Measurements from ENCODE around the gene JDP2.

The JDP2 gene

DNA sequence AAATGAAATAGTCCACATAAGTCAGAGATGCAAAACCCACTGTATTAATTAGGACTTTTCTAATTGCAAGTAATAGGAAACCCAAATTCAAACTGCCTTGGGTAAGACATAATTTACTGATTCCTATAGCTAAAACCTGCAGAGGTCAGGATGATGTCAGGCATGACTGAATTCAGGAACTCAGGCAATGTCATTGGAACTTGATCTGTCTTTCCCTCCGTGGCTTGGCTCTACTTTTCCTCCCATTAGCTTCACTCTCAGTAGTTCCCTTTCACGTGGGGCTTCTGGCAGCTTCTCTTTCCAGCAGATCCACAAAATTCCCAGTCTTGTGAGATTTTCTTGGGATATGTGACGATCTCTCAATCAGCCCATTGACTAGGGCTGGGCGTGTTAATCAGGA is 2.4 kb upstream of the JDP2 start:
- DNase-seq (ENCODE audit: low spot score) = no peak
- TF ChIP-seq, protein P1, sequence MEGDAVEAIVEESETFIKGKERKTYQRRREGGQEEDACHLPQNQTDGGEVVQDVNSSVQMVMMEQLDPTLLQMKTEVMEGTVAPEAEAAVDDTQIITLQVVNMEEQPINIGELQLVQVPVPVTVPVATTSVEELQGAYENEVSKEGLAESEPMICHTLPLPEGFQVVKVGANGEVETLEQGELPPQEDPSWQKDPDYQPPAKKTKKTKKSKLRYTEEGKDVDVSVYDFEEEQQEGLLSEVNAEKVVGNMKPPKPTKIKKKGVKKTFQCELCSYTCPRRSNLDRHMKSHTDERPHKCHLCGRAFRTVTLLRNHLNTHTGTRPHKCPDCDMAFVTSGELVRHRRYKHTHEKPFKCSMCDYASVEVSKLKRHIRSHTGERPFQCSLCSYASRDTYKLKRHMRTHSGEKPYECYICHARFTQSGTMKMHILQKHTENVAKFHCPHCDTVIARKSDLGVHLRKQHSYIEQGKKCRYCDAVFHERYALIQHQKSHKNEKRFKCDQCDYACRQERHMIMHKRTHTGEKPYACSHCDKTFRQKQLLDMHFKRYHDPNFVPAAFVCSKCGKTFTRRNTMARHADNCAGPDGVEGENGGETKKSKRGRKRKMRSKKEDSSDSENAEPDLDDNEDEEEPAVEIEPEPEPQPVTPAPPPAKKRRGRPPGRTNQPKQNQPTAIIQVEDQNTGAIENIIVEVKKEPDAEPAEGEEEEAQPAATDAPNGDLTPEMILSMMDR (IDR thresholded peaks at IDR 0.05; ENCODE audit: extremely low read depth, missing control alignments) = no peak

DNA sequence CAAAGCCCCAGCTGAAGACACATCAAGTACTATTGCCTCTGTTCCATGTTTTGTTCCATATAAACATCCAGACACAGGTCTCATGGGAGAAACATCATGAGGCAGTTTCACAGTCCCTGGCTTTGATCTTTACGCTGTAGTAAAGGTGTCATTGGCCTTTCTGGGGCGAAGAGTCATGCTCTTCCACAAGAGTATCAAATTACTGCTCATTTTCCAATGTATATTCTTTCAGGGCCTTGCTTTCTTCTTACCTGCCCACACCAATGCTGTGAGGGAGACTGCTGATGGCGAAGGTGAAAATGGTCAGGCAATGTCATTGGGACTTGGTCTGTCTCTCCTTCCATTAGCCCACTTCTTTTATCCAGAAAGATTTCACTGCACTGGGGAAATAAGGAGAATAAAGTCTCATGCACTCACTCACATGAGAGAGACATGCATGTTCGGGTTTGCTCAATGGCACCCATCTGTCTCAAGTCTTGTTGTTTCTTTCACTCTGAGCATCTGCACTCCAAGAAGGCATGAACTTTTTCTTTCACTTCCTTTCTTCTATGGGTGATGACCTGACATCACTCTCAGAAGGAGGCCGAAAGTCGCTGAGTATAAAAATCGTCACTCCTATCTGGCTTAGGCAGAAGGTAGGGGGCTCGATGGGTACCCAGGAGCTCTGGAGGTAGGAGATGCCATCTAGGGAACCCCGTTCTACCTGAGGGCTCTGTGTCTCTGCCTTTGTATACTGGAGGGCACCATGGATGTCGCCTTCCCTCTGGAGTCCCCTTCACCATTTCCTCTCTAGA is 1.3 kb upstream of the JDP2 start:
- peak; percentile 88 for DNase-seq (ENCODE audit: low spot score)

DNA sequence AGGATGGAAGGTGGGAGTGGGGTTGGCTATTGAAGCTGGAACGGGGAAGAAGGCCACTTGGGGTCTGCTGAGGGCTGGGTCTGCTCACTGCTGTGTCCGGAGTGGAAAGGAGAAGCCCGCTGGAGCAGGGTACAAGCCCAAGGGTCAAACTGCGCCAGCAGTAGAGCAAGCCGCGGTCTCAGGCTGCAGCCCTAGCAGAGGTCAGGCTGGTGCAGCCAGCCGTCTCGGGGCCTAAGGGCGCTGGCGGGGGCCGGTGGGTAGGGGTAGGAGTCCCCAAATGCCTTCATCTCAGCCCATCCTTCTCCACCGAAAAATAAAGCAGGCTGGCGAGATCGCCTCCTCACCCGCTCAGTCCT is 718 bp upstream of the JDP2 start:
- TF ChIP-seq, protein P1 (IDR thresholded peaks at IDR 0.05; ENCODE audit: extremely low read depth, missing control alignments) = no peak
- peak; percentile 60 for DNase-seq (ENCODE audit: low spot score)

More for the DNA sequence above, 1.3 kb upstream of the JDP2 start:
- TF ChIP-seq, protein P1 (IDR thresholded peaks at IDR 0.05; ENCODE audit: extremely low read depth, missing control alignments) = no peak

DNA sequence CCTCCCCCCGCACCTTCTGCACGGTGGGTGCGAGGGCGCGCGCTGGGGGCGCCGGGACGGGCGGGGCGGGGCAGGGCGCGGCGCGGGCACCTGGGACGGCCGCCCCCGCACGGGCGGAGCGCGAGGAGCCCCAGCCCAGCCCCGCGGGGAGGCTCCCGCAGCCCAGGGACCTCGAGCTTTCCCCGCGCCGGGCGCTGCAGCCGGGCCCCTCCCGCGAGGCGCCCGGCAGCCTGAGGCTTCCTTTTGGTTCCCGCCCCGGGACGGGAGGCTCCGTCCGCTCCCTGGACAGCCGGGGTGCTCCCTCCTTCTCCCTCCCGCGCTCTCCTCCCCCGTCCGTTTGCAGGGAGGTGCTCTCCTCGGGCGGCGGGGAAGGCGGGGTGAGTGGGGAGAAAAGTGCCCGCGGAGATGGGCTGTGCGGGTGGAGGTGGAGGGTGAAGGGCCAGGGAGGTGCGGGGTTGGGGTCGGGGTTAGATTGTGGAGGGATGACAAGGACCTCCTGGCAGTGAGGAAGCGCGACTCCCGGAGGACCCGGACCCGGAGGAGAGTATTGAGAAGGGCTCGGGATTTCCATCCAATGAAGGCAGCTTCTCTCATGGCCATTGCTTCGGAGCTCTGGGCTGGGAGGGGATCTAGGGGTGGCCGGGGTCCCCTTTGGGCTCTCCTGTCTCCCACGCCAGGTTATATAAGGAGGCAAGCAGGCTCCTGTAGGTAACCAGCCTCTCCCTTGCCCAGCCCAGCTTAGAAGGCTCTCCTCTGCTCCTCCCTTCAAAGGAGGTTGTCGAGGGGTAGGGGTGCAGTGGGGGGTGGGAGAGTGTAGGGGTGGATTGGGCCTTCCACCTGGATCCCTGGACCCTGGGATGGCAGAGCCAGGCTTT is 645 bp downstream of the JDP2 start:
- peak; percentile 70 for DNase-seq (ENCODE audit: low spot score)
- TF ChIP-seq, protein P1 (IDR thresholded peaks at IDR 0.05; ENCODE audit: extremely low read depth, missing control alignments) = no peak

DNA sequence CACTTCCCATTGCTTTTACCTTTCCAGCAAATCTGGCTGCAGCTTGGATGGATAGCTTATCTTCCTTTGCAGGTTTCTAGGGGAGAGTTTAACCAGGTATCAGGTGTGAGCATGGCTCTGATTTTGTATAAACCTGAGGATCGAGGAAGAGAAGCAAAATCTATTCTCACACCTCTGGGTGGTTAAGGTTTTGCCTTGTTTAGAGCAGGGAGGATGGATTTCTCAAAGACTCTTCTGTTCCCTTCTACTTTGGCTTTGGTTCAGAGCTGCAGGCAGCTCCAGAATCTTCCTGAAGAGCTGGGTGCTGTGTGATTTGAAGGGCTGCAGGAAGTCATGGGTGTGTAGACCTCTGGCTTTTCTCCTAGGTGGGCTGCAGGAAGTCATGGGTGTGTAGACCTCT is 1.7 kb downstream of the JDP2 start:
- TF ChIP-seq, protein P1 (IDR thresholded peaks at IDR 0.05; ENCODE audit: extremely low read depth, missing control alignments) = no peak
- DNase-seq (ENCODE audit: low spot score) = no peak

DNA sequence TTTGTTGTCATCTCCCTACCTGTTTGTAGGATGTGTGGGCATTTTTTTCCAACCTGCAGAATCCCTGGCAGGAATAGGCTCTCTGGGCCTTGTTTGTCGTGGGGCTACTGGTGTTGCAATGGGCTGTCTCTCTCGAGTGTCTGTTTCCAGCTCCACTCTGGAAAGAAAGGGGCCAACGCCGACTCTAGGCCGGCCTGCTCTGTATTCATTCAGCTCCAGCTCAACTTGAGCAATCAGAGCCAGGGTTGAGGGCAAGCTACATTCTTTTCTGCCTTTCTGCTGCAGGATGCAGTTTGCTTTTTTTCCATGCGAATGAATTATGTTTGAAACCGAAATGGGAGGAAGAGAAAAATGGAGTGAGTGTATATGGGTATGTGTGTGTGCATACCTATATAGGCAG is 2.3 kb downstream of the JDP2 start:
- no peak for DNase-seq (ENCODE audit: low spot score)
- TF ChIP-seq, protein P1 (IDR thresholded peaks at IDR 0.05; ENCODE audit: extremely low read depth, missing control alignments) = no peak

DNA sequence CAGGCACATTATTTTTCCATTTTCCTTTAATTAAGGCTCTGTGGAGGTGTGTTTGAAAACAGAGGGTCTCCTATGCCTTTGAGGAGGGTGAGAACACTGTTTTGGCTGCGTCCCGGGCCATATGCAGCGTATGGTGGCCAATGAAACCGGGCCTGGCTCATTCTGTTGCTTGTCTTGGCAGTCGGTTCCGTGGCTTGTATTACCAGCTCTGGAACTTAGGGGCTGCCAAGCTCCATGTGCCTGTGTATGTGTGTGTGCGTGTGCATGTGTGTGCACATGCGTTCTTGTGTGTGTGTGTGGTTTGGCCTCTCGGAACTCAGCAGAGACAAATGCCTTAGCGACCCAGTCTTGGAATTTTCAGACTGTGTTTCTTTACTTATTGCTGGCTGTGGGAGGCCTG is 2.7 kb downstream of the JDP2 start:
- no peak for DNase-seq (ENCODE audit: low spot score)
- TF ChIP-seq, protein P1 (IDR thresholded peaks at IDR 0.05; ENCODE audit: extremely low read depth, missing control alignments) = no peak

Data from GM20000 (cell line).